Muscle layer of duodenum (tissue), 2 donors: ENCODE measurements around the gene OSBPL10.
"Not testable (repeated sequence)": the region's sequence is repeated elsewhere in the genome, so short reads cannot be mapped to it uniquely, and the experiment has no call there.

Experiments
- H3K27ac ChIP-seq: one replicate; pipeline ENCODE4 v1.7.0; 2013; ENCODE audit warnings: mild to moderate bottlenecking, low read length
- H3K27me3 ChIP-seq: one replicate; pipeline ENCODE4 v1.7.0; 2013; ENCODE audit warnings: low read depth, mild to moderate bottlenecking, control low read depth, low read length
- H3K36me3 ChIP-seq, 2 donors: one replicate each; pipeline ENCODE4 v1.7.0; 2013; ENCODE audit warnings: low read length in 2 of 2, control low read depth in 1 of 2, mild to moderate bottlenecking in 1 of 2; ENCODE audit not compliant: insufficient read depth in 2 of 2, control insufficient read depth in 1 of 2
- H3K4me1 ChIP-seq, 2 donors: one replicate each; pipeline ENCODE4 v1.7.0; 2013; ENCODE audit warnings: low read length in 2 of 2, mild to moderate bottlenecking in 2 of 2, control low read depth in 1 of 2, moderate library complexity in 1 of 2; ENCODE audit not compliant: insufficient read depth in 2 of 2, control insufficient read depth in 1 of 2
- H3K4me3 ChIP-seq, 2 donors: one replicate each; pipeline ENCODE4 v1.7.0; 2013; ENCODE audit warnings: low read length in 2 of 2, low read depth in 1 of 2, mild to moderate bottlenecking in 1 of 2
- H3K9me3 ChIP-seq, 2 donors: one replicate each; pipeline ENCODE4 v1.7.0; 2013; ENCODE audit warnings: low read length in 2 of 2, control low read depth in 1 of 2, mild to moderate bottlenecking in 1 of 2; ENCODE audit not compliant: control insufficient read depth in 1 of 2
- donor health status: healthy.

The OSBPL10 gene

DNA sequence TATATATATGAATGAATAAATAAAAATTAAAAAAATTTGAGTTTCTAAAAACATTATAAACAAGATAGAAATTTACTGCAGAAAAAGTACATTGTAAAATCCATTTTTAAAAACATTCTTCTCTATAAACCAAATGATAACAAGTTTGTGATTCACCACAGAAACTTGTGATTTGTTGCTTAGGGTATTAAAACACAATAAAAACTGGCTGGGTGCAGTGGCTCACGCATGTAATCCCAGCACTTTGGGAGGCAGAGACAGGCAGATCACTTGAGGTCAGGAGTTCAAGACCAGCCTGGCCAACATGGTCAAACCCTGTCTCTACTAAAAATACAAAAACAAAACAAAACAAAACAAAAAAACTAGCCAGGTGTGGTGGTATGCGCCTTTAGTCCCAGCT lies 197.2 kb downstream of the OSBPL10 start:
- H3K36me3 ChIP-seq, H3K27ac ChIP-seq, H3K27me3 ChIP-seq, H3K9me3 ChIP-seq, H3K4me3 ChIP-seq, H3K4me1 ChIP-seq: not testable (repeated sequence)

DNA sequence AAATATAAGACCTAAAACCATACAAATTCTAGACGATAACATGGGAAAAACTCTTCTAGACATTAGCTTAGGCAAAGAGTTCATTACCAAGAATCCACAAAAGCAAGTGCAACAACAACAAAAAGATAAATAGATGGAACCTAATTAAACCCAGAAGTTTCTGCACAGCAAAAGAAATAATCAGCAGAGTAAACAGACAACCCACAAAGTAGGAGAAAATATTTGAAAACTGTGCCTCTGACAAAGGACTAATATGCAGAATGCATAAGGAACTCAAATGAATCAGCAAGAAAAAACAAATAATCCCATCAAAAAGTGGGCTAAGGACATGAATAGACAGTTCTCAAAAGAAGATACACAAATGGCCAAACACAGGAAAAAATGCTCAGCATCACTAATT lies 198.8 kb downstream of the OSBPL10 start:
- H3K27ac ChIP-seq, H3K27me3 ChIP-seq, H3K36me3 ChIP-seq, H3K9me3 ChIP-seq, H3K4me3 ChIP-seq, H3K4me1 ChIP-seq: not testable (repeated sequence)

DNA sequence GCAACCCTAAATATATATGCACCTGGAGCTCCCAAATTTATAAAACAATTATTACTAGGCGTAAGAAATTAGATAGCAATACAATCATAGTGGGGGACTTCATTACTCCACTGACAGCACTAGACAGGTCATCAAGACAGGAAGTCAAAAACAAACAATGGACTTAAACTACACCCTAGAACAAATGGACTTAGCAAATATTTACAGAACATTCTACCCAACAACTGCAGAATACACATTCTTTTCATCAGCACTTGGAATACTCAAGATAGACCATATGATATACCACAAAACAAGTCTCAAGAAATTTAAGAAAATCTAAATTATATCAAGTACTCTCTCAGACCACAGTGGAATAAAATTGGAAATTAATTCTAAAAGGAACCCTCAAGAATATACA lies 201.5 kb downstream of the OSBPL10 start:
- no peak overlapping the region for H3K4me3 ChIP-seq
- no peak overlapping the region for H3K27ac ChIP-seq
- H3K4me1 ChIP-seq, result no peaks in the 10 kb centered on the region
- no peaks in the 10 kb centered on the region for H3K27me3 ChIP-seq
- no peaks in the 10 kb centered on the region for H3K9me3 ChIP-seq
- H3K36me3 ChIP-seq, result no peaks in the 10 kb centered on the region

DNA sequence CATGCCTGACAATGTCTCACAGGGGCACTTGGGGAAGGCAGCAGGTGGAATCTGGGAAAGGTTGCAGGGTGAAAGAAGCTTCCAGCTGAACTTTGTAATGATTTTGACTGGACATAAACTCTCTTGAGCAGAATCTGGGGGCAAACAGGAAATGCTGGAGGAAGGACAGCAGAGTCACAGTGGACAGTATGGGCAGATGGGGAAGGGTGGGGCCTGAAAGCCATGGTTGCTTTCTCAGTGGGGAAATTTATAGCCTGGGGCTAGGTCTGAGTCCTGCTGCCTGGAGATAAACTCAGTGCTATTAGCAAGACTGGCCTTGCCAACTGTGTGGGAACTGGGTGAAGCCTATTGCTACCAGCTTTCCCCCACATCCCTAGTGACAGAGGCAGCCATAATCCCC lies 203.2 kb downstream of the OSBPL10 start:
- Histone ChIP-seq H3K36me3 (no peaks in the 10 kb centered on the region), H3K27ac (no peak overlapping the region), H3K4me1 (no peaks in the 10 kb centered on the region), H3K27me3 (no peaks in the 10 kb centered on the region), H3K9me3 (no peaks in the 10 kb centered on the region), H3K4me3 (no peak overlapping the region)

DNA sequence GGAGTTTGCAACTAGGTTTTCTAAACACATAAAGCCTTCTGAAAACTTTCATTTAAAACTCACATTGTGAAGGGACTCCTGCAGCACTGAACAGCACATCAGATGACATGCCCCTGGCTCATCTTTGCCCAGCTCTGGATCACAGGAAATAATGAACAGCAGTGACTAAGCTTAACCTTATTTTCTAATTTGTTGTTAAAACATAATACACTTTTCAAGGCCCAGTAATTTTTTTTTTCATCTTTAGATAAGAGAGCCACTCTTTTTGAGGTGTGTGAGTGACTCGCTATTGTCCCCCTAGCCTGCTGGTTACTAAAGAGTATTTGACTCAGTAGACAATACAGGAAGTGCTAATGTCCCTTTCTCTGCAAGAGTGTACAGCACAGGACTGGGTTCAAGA lies 204.0 kb downstream of the OSBPL10 start:
- no peaks in the 10 kb centered on the region for H3K4me1 ChIP-seq
- H3K36me3 ChIP-seq, result no peaks in the 10 kb centered on the region
- H3K4me3 ChIP-seq, result no peak overlapping the region
- H3K27ac ChIP-seq, result no peak overlapping the region
- no peaks in the 10 kb centered on the region for H3K27me3 ChIP-seq
- no peaks in the 10 kb centered on the region for H3K9me3 ChIP-seq

DNA sequence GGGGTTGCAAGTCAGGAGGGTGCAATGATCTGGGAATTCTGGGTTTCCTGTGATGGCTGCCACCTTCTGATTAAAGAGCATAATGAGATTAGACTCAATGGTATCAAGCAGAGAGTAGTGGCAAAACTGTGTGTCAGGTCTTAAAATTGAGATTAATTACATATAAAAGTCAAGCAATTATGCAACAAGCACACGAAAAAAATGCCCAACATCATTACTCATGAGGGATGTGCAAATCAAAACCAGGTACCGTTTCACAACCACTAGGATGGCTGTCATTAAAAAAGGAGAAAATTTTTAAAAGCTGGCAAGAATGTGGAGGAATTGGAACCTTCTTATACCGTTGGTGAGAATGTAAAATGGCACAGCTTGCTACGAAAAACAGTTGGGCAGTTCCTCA lies 205.0 kb downstream of the OSBPL10 start:
- no peak overlapping the region for H3K27ac ChIP-seq
- no peak overlapping the region for H3K4me3 ChIP-seq
- no peaks in the 10 kb centered on the region for H3K4me1 ChIP-seq
- no peaks in the 10 kb centered on the region for H3K9me3 ChIP-seq
- no peaks in the 10 kb centered on the region for H3K36me3 ChIP-seq
- H3K27me3 ChIP-seq, result no peaks in the 10 kb centered on the region

DNA sequence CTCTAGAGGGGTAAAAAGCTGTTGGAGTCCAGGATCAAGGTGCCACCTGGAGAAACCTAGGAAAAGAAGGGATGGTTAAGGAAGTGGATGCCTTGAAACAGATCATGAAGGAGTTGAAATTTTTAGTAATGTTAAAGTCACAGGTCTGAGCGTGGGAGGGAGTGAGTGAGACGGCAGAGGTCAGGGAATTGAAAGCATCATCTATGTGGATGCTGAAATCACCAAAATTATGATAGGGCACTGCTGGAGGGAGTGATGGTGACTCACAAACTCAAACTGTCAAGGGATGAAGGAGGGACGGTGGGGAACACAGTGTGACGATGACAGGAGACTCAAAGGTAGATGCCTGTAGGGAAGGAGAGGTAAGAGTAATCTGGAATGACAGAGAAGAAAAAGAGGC lies 205.7 kb downstream of the OSBPL10 start:
- Histone ChIP-seq H3K36me3 (no peaks in the 10 kb centered on the region), H3K27ac (no peak overlapping the region), H3K9me3 (no peaks in the 10 kb centered on the region), H3K4me1 (no peaks in the 10 kb centered on the region), H3K27me3 (no peaks in the 10 kb centered on the region), H3K4me3 (no peak overlapping the region)

DNA sequence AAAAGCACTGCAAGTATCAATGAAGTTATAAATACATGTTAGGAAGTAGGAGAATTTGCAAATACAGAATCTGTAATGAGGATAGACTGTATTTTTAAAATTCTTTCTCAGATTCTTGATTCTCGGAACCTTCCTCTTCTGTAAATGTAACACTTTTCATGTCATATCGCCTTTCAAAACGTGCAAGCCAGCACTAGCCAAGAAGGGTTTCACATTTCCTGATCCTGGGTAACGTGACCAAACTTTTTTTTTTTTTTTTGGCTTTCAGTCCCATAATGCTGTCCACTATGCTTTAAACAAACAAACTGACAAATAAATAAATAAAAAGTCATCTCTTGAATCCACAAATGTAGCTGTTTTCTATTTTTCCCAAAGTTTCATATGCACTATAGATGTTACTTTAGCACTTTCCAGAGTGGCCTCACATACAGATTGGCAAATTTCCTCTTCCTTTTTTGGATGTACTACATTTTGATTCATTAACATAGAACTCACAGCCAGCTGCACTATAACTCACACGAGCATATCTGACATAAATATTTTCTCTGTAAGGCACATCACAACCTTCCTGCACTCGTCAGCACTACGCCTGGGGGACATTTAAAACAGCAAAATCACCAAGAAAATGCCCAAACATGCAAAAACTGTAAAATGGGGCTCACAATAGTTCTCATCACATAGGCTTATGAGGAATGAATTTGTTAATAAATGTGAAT lies 208.1 kb downstream of the OSBPL10 start:
- H3K36me3 ChIP-seq, result no peaks in the 10 kb centered on the region
- H3K4me3 ChIP-seq, result no peak overlapping the region
- no peak overlapping the region for H3K27ac ChIP-seq
- H3K9me3 ChIP-seq, result no peaks in the 10 kb centered on the region
- H3K27me3 ChIP-seq, result no peaks in the 10 kb centered on the region
- no peaks in the 10 kb centered on the region for H3K4me1 ChIP-seq

DNA sequence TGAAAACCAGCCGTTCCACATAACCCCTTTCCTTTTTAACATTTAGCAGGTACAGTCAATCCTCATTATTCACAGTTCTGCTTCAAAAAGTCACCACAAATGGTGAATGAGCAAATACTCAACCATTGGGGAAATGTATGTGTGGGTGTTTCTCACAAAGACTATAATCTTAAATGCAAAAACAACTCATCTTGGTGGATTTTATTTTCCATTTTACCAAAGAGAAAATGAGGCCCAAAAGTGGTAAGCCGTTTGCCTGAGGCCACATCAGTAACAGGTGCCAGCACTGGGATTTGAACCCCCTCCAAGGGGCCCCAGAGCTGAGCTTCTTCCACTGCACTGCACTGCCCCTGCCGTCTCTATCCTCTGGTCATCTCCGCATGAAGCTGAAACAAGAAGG lies 208.8 kb downstream of the OSBPL10 start:
- no peak overlapping the region for H3K4me3 ChIP-seq
- H3K27me3 ChIP-seq, result no peaks in the 10 kb centered on the region
- H3K9me3 ChIP-seq, result no peaks in the 10 kb centered on the region
- no peaks in the 10 kb centered on the region for H3K36me3 ChIP-seq
- H3K4me1 ChIP-seq, result no peaks in the 10 kb centered on the region
- H3K27ac ChIP-seq, result no peak overlapping the region

DNA sequence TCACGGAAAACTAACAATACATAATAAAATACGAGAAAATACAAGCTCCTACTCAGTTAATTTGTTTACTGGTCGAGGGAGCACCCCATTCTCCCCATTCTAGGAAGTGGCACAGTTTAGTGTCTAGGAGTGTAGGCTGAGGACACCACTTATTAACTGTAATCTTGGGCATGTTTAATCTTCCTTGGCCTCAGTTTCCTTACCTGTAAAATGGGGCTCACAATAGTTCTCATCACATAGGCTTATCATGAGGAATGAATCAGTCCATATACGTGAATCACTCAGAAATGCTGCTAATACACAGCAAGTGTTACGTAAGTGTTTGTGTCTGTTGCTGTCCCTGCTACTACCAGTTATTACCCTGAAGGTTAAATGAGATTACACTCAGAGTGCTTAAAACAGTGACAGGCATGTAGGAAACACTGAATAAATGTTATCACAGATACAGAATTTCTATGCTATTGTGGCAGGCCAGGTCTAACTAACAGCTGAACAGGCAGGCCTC lies 210.2 kb downstream of the OSBPL10 start:
- Histone ChIP-seq H3K36me3 (no peaks in the 10 kb centered on the region), H3K4me3 (no peak overlapping the region), H3K9me3 (no peaks in the 10 kb centered on the region), H3K27me3 (no peaks in the 10 kb centered on the region), H3K4me1 (no peaks in the 10 kb centered on the region), H3K27ac (no peak overlapping the region)

DNA sequence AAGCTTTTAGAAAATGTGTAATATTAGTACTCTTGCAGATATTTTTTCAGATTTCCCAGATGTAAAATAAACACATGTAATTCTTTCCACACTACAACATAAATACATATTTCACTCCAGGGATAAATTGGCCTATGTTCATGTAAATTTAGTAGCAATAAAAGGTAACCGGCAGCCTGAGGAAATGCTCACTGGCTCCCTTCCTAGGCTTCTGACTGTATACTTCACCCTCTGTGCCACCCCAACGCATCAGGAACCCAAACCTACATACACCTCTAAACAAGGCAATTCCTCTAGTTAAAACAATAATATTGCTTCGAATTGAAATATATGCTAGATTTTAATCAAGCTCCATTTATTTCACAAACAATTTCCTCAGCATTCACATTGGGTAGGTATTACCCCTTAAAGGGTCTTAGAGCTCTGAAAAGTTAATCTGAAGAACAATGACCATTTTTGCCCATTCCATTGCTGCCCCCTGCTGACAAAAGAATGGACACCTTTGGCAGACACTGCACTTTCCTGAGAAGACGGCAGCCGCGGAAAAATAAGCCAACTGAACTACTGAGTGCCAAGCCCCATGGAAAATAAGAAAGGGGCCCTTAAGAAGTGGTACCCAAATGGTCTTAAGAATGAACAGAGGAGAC lies 212.5 kb downstream of the OSBPL10 start:
- Histone ChIP-seq H3K27ac (no peak overlapping the region), H3K4me3 (no peak overlapping the region), H3K4me1 (no peaks in the 10 kb centered on the region), H3K36me3 (no peaks in the 10 kb centered on the region), H3K27me3 (no peaks in the 10 kb centered on the region), H3K9me3 (no peaks in the 10 kb centered on the region)

DNA sequence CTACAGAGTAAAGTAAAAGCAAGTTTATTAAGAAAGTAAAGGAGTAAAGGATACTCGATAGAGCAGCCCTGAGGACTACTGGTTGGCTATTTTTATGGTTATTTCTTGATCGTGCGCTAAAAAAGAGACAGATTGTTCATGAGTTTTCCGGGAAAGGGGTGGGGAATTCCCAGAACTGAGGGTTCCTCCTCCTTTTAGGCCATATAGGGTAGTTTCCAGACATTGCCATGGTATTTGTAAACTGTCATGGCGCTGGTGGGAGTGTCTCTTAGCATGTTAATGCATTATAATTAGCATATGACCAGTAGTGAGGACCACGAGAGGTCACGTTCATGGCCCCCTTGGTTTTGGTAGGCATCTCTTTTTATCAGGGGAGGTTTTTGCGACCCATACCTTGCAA lies 213.1 kb downstream of the OSBPL10 start:
- Histone ChIP-seq H3K9me3 (no peaks in the 10 kb centered on the region), H3K27ac (no peak overlapping the region), H3K4me3 (no peak overlapping the region), H3K36me3 (no peaks in the 10 kb centered on the region), H3K4me1 (no peaks in the 10 kb centered on the region), H3K27me3 (no peaks in the 10 kb centered on the region)
